Stimulated activated CD8-positive, alpha-beta memory T cell treated with anti-CD3 and anti-CD28 coated beads, Interleukin-2, amount 100 ng/mL, for 1 hour (primary cell): ENCODE measurements around the gene INPP5D.

Experiments
- DNase-seq, 2 donors: peaks; one replicate each; pipeline ENCODE4 v3.0.0-alpha.2; 2020; ENCODE audit warnings: low read depth in 2 of 2

Gene INPP5D

DNA sequence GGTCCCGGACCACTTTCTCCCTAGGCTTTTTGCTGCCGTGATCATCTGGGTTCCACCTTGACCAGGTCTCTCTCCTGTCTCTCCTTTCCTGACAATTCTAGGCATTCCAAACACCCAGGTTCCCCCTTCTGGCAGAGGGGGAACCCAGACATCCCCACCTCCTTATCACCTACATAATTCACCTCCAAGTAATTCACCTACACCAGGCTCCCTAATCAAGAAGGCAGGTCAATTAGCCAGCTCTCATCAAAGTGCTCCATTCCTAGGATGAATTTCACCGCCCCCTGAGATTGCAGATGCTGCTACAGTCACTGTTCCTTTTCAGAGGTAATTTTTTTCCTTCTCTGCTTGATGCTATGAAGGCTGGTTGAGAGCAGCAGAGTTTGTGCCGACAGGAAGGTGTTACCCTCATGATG is 149.0 kb downstream of the INPP5D start:
- DNase-seq: no peak

DNA sequence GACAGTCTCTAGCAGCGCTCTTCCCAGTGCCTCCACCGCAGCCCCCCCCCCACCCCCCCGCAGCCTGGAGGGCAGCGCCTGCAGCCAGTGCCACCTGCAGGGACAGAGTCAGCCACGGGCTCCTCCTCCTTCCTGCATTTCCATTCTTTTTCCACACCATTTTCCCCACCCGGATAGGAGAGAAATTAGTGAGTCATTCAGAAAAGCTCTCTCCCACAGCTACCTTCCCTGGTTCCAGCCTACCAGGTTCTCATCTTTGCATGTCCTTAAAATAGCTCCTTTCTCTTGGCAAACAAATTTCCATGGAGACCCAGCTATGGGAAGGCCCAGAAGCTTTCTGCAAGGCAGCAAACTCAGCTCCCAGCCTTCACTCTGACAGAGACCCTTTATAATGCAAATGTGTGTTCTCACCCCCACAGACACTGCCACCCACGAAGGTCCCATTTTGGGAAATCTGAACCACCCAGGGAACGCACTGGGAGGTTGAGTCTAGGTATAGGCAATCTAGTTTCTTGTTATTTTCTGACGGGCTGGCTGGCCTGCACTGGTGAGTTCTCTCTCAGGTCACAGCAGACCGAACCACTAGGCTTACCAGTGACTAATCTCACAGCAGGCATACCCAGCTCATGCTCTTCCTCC is 149.5 kb downstream of the INPP5D start:
- no peak for DNase-seq

DNA sequence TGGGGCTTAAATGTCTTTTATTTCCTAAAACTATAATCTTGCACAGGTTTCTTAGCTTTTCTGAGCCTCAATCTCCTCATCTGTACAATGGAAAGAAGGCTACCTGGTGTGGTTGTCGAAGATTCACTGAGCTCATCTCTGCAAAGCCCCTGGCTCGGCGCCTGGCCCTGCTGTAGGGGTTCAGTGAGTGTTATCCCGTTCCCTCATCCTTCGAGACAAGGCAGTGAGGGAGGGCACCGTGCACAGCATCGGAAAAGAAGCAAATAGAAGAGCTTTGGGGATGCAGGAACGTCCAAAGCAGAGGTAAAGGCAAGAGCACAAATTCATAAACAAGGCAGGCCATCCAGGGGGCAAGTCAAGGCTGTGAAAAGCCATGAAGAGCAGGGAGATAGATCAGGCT is 150.1 kb downstream of the INPP5D start:
- DNase-seq: no peak

DNA sequence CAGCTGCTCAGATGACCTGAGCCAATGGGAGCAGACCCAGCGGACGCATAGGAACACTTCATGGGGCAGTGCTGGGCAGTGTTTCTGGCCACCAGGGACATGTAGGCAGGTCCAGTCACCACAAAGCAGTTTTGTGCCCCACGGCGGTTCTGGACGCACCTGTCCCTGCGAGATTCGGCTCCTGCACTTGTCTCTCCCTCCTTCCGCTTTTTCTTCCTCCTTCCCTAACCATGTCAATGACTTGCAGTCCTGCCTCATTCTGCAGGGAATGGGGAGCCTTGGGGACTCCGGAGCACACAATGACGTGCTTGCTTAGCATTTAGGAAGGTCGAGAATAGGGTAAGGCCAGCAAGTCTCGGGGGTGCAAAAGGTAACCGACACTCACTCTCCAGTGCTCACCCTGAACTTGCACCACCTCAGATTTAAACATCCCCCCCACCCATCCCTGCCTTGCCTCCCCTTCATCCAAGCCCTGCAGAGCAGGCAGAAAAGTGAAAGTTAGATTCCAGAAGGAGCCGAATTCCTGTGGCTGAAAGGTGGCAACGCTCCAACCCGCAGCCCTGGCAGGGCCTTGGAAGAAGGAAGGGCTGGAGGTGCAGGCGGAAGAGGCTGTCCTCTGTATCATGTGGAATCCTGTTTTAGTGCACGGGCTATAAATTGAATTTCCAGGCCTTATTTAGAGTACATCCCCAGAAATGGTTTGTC is 150.9 kb downstream of the INPP5D start:
- no peak for DNase-seq

DNA sequence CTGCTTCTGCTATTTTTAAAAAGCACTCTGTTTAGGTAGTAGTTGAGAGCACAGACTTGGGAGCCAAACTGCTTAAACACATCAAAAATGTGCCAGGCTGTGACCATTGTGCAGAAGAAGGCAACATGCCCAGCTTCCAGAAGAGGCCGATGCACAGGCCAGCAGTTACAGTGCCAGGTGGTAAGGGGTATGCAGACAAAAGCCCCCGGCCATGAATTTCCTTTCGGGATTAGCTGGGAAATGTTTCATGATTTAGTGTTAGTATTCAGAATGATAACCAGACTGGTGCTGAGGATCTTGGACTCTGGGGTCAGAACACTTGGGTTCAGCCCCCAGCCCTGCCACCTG is 151.4 kb downstream of the INPP5D start:
- no peak for DNase-seq

DNA sequence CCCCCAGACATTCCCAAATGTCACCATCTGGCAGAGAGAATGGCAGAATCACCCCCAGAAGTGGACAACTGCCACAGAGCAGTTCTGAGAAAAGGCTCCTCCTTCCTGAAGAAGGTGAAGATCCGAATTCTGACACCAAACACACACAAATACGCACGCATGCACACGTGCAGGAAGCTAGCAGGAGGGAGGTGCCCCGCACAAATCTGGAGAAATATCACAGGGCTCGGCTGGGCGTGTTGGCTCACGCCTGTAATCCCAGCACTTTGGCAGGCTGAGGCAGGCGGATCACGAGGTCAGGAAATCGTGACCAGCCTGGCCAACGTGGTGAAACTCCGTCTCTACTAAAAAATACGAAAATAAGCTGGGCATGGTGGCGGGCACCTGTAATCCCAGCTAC is 152.9 kb downstream of the INPP5D start:
- no peak for DNase-seq

DNA sequence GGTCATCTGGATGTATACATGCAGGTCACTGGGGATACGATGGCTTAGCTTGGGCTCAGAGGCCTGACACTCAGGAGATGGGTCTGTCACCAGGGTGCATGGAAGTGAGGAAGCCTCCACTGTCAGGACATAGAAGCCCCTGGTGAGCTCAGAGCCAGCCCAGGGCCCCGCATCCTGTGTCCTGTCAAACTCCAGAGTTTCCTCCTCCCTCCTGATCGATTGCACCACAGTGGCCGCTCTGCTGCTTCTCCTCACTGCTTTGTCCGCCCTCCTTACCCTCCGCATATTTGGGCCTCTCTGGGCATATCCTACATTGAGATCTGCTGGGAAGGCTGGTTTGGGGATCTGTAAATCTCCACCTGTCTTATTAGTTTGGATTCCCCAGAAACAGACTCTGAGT is 153.8 kb downstream of the INPP5D start:
- no peak for DNase-seq

DNA sequence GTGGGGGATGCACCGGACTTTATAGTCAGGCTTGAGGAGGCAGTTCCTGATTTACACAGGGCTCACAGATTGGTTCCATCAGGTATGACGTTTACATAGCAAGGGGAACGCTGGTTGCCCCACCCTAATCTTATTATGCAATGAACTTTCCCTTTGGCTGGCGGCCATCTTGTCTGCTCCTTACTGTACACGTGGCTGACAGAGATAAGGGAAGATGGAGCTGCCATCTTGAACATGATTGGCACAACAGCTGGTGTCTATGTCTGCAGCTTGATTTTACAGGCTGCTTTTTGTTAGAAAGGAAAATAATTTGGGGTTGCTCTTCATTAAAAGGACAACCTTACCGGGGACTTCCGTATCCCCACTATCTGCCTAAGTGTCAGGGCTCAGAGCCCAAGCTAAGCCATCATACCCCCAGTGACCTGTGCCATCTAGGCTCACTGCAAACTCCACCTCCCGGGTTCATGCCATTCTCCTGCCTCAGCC is 157.8 kb downstream of the INPP5D start:
- DNase-seq: no peak

DNA sequence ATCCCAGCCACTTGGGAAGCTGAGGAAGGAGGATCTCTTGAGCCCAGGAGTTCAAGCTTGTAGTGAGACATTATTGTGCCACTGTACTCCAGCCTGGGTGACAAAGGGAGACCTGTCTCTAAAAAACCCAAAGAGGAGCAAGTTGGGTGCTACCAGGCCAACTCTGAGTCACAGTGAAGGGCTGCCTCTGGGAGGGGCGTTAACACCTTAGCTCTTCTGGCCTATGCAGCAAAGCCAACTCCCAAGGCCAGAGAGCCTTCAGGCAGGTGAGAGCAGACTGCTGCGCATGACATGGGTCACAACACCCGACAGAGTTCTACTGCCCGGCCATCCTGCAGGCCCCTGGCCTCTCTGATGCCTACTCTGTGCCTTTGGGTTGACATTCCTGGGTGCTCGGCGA is 158.7 kb downstream of the INPP5D start:
- no peak for DNase-seq

DNA sequence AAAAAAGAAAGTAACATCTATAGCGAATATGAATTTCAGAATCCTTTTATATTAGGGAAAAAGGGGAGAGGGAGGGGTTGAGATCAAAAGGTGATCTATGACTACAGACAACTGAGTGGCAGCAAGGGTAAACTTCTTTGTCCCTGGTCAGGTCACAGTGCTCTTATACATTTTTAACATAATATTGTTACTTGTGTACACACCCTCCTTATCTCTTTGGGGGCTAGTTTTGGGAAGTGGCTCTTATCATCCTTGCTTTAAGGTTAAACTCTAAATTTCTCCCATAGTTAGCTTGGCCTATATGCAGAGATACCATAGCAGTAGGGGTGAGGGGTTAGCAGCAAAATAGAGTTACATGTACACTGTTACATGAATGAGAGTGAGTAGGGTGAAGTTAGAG is 159.7 kb downstream of the INPP5D start:
- DNase-seq: no peak

DNA sequence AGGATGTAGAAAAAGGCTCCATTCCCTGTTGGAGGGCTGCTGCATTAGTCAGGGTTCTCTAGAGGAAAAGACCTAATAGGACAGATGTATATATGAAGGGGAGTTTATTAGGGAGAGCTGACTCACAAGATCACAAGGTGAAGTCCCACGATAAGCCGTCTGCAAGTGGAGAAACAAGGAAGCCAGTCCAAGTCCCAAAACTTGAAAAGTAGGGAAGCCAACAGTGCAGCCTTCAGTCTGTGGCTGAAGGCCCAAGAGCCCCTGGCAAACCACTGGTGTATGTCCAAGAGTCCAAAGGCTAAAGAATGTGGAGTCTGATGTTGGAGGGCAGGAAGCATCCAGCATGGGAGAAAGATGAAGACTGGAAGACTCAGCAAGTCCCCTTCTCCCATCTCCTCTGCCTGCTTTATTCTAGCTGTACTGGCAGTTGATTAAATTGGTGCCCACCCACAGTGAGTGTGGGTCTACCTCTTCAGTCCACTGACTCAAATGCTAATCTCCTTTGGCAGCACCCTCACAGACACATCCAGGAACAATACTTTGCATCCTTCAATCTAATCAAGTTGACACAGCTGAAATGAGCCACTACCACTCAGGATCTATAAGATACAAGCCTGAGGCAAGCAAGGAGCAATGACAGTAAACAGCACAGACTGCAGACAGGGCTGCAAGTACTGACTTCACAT is 161.4 kb downstream of the INPP5D start:
- DNase-seq: no peak

DNA sequence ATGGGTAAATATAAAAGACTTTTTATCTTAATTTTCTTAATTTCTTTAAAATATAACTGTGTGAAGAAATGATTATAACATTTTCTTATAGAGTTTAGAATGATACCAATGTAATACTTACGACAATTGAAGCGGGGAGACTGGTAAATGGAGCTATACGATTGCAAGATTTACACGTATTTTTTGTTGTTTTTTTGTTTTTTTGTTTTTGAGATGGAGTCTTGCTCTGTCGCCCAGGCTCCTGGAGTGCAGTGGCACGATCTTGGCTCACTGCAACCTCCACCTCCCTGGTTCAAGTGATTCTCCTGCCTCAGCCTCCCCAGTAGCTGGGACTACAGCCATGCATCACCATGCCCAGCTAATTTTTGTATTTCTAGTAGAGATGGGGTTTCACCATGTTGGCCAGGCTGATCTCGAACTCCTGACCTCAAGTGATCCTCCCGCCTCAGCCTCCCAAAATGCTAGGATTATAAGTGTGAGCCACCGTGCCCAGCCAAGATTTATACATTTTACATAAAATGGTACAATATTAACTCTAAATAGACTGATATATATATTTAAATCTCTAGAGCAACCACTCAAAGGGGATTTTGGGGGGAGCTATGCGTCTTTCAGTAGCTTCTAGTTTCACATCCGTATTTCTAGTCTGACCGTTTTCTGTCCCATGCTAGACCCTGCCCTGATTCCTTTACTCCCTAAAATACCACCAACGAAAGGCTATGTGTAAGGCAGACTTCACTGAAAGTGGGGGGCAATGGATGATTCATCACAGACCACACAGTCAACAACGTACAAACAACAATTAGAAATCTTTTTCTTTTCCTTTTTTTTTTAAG is 163.1 kb downstream of the INPP5D start:
- DNase-seq: no peak

DNA sequence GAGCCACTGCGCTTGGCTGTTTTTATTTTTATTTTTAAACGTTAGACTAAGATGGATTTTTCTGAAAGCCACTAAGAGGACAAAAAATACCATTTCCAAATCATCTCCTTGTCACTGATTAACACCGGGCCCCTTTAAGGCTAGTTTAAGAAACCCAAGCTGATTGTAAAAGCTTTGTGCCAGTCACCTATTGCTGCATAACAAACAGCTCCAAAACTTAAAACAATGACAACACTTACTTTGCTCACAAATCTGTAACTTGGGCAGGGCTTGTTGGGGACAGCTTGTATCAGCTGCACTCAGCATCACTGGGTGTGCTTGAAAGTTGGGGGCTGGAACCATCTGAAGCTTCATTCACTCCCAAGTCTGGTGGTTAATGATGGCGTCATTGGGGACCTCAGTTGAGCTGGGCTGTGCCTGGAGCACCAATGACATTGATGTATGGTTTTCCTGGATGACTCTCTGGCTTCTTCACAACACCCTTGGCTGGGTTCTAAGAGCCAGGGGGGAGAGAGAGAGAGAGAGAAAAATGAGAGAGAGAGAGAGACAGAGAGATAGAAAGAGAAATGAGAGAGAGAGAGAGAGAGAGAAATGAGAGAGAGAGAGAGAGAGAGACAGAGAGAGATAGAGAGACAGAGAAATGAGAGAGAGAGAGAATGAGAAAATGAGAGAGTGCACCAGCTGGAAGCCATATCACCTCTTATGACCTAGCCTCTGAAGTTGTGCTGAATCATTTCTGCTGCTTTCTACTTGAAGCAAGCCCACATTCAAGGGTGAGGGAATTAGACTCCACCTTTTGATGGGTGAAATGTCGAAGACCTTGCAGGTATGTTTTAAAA is 165.3 kb downstream of the INPP5D start:
- DNase-seq: no peak

DNA sequence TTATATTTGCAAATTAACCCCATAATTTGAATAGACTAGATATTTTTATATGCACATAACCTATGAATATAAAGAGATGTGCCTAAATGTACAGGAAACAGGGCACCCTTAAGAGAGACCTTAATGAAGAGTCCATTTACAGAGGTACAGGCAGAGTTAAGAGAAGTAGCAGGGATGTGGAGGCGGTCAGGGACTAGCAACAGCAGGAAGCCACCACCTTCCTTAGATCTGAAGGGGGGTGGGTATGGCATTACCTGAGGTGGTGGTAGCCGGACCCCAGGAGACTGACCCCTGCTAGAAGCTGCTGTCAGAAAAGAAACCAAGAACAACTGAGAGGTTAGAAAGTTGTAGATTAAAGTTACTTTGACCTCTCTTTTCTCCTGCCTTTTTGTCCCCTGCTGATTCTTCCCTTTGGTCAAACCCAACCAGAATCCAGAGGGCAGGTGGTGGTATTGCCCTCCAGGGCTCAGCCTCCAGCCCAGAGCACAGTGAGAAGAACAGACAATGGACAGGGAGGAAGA is 166.4 kb downstream of the INPP5D start:
- DNase-seq: no peak

DNA sequence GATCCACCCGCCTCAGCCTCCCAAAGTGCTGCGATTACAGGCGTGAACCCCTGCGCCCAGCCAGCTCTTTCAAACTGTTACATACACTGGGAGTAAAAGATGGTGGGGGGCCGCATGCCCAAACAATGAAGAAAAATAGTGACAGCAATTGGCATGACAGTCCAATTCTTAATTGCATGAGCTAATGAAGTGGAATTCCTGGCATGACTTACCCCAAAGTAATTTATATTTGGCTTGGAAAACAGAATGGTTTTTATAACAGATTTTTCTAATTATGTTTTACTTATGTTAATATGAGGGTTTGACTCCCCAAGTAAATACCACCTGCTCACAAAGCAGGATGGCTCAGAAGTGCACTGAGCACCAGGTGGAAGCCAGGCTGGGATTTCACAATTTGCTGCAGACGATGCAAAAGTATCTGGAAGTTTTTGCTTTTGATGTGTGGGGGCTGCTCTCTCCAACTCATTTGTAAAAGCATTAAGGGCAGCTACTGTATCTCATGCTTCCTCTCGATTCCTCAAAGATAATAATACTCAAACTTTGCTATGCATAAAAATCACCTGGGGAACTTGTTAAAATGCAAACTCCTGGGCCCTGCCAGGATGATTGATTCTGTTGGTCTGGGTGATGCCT is 167.3 kb downstream of the INPP5D start:
- no peak for DNase-seq

DNA sequence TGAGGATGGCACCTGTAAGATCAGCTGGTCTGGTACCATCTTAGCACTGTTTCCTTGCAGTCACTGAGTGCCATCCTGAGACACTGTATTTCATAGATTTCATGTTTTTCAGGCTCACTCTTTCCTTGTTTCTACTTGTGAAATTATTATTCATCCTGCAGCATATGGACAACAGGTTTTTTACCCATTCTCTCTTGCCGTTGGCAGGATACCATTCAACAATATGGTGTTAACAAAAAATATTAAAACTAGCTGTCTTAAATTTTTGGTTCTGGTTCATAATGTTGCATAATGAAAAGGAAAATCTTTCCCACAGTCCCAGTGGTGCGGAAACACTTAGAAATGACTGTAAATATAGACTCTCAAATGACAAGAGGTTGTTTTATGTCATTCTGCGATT is 168.2 kb downstream of the INPP5D start:
- no peak for DNase-seq

DNA sequence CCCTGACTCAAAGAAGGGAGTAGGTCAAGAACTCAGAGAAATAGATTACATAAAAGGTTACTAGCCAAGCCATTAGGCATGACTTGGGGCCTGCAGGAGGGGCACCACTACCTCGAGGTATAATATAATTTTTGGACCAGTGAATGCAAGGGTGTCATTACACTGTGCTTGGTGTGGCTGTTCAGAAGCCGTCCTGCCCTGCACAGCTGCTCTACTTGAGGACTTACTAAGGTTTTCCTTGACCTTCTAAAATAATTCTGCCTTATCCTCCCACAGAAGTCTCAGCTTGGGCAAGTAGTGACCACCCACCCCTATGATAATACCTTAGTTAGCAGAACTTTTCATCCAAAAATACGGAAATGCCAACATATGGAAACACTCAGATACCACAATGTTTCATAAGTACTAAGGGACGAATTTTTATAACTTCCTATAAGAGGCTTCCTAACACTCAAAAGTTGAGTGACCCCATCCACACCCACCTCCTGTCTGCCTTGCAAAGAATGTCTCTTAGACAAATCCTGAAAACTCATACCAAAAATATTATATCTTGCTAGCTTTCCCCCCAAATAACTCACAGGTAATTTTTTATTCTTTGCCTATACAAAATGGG is 173.6 kb downstream of the INPP5D start:
- DNase-seq: no peak

DNA sequence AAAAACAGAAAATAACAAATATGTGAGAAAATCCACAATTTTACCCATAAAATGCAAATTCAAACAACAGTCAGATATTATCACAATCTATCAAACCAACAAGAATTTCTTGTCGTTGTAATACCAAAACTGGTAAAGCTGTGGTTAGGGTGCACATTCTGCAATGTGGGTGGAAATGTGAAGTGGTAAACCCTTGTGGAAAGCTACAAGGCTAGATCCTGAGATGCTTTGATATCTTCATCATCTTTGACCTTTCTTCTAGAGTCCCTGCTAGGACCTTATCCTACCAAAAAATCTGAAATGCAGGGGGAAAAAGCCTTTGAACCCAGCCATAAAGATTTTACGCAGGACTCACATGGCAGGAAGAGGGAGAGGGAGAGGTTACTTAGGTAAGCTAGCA is 174.1 kb downstream of the INPP5D start:
- no peak for DNase-seq

DNA sequence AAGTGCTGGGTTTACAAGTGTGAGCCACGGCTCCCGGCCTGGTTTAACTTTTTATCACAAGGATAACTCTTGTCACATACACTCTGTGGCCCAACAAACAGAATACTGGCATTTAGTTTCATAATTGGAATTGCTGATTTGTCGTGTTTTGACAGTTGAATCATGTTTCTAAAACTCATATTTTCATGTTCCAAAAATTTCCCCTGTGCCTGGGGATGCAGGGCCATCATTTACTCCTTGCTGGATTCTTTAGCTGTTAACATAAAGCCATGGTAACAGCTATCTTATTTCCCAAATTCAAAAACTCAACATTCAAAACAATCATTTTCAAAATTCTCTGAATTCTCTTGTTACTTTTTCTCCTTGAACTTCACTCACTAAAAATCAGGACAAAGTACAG is 174.9 kb downstream of the INPP5D start:
- DNase-seq: no peak

DNA sequence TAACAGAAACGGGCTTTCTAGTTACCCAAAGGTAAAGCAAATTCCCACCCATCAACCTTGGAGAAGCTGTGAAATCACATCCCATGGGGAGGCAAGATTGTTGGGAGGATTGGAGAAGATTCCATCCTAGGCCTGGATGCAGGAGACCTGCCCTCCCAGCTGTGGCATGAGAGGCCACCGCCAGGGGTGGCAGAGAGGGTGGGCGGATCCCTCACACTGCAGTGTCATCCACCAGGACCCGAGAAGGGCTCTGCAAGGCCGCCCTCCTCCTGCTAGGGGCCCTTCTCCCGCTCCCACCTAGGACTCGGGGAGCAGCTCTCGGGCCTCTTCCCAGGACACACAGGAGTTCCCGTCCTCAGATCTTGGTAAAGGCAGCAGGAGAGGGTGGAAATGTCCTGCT is 175.8 kb downstream of the INPP5D start:
- no peak for DNase-seq
